WTC11 (cell line): ENCODE data around the gene C9orf50. TPM values are rescaled to one million over a fixed set of nuclear protein-coding genes. Genes with fewer than 3 reads are reported as not detected.

Experiments
- ATAC-seq: fragments of 200-7000 bp; cut with Tn5 transposase; 2 replicates; pipeline ENCODE4 v1.10.0; 2021; ENCODE audit warnings: mild to moderate bottlenecking, moderate library complexity
- CTCF ChIA-PET: fragments of 300-600 bp; sonication (Branson Sonifier 250); formaldehyde crosslinking; loops from one replicate; lab custom pipeline; 2021; ENCODE audit warnings: antibody characterized with exemption; lab: Charles Lee
- POLR2A ChIA-PET: fragments of 350-600 bp; sonication (Branson Sonifier 250); formaldehyde crosslinking; loops from one replicate; lab custom pipeline; 2021; ENCODE audit warnings: antibody characterized with exemption; lab: Charles Lee
- DNase-seq: peaks from one replicate; pipeline ENCODE4 v3.0.0; 2021; ENCODE audit warnings: low spot score
- H3K27ac Mint-ChIP-seq: 2 replicates; pipeline ENCODE4 v1.8.0; 2021; ENCODE audit warnings: mixed read lengths
- H3K27me3 Mint-ChIP-seq: 2 replicates; pipeline ENCODE4 v1.8.0; 2021; ENCODE audit warnings: low read depth, mild to moderate bottlenecking, moderate library complexity, mixed read lengths
- H3K36me3 Mint-ChIP-seq: 2 replicates; pipeline ENCODE4 v1.8.0; 2021; ENCODE audit warnings: mixed read lengths
- H3K4me1 Mint-ChIP-seq: 2 replicates; pipeline ENCODE4 v1.8.0; 2022; ENCODE audit warnings: mixed read lengths
- H3K4me3 Mint-ChIP-seq: 2 replicates; pipeline ENCODE4 v1.8.0; 2021; ENCODE audit warnings: mild to moderate bottlenecking, moderate library complexity, mixed read lengths
- H3K9me3 Mint-ChIP-seq: 2 replicates; pipeline ENCODE4 v1.8.0; 2021; ENCODE audit warnings: mixed read lengths
- AR ChIP-seq: fragments of 250-450 bp; sonication (Bioruptor Pico); IDR thresholded peaks from 2 replicates; pipeline ENCODE4 v1.9.0; 2021; ENCODE audit warnings: mild to moderate bottlenecking
- ATF3 ChIP-seq: sonication (generic); formaldehyde crosslinking; conservative IDR thresholded peaks from 2 replicates; pipeline ENCODE4 v1.8.1; 2022; ENCODE audit warnings: mild to moderate bottlenecking, missing genetic modification reagents
- CREM ChIP-seq: sonication (generic); formaldehyde crosslinking; IDR thresholded peaks from 2 replicates; pipeline ENCODE4 v1.8.1; 2022; ENCODE audit warnings: mild to moderate bottlenecking, missing genetic modification reagents, moderate library complexity
- CTCF ChIP-seq: fragments of 200-600 bp; IDR thresholded peaks from 2 replicates; pipeline ENCODE4 v1.8.0; 2022; ENCODE audit warnings: antibody characterized with exemption
- ETV6 ChIP-seq: sonication (generic); formaldehyde crosslinking; IDR thresholded peaks from 2 replicates; pipeline ENCODE4 v1.8.1; 2022; ENCODE audit warnings: mild to moderate bottlenecking, missing genetic modification reagents
- GTF2I ChIP-seq: fragments of 250-450 bp; sonication (Bioruptor Pico); conservative IDR thresholded peaks from 2 replicates; pipeline ENCODE4 v1.4.0; 2021; ENCODE audit warnings: mild to moderate bottlenecking
- JAZF1 ChIP-seq: fragments of 250-450 bp; sonication (Bioruptor Pico); IDR thresholded peaks from 2 replicates; pipeline ENCODE4 v1.9.0; 2021; ENCODE audit warnings: moderate library complexity, mild to moderate bottlenecking, inconsistent platforms
- JUN ChIP-seq: sonication (generic); formaldehyde crosslinking; IDR thresholded peaks from 2 replicates; pipeline ENCODE4 v1.8.0; 2023; ENCODE audit warnings: mild to moderate bottlenecking, missing genetic modification reagents
- KAT7 ChIP-seq: sonication (generic); formaldehyde crosslinking; IDR thresholded peaks from 2 replicates; pipeline ENCODE4 v1.8.1; 2023; ENCODE audit warnings: missing genetic modification reagents, mild to moderate bottlenecking, borderline replicate concordance
- MXD4 ChIP-seq: fragments of 250-450 bp; sonication (Bioruptor Pico); IDR thresholded peaks from 2 replicates; pipeline ENCODE4 v1.8.0; 2021; ENCODE audit warnings: mild to moderate bottlenecking, moderate library complexity, borderline replicate concordance
- NFYB ChIP-seq: sonication (generic); formaldehyde crosslinking; conservative IDR thresholded peaks from 2 replicates; pipeline ENCODE4 v1.8.0; 2022; ENCODE audit warnings: low read depth, missing genetic modification reagents
- NR3C1 ChIP-seq: sonication (generic); formaldehyde crosslinking; conservative IDR thresholded peaks from 2 replicates; pipeline ENCODE4 v1.8.1; 2023; ENCODE audit warnings: low read depth, mild to moderate bottlenecking, missing genetic modification reagents
- USF1 ChIP-seq: sonication (generic); formaldehyde crosslinking; IDR thresholded peaks from 2 replicates; pipeline ENCODE4 v1.8.0; 2022; ENCODE audit warnings: mild to moderate bottlenecking, missing genetic modification reagents
- ZNF219 ChIP-seq: sonication (generic); formaldehyde crosslinking; IDR thresholded peaks from 2 replicates; pipeline ENCODE4 v1.8.0; 2023; ENCODE audit warnings: missing genetic modification reagents, mild to moderate bottlenecking, borderline replicate concordance
- ZNF671 ChIP-seq: fragments of 250-450 bp; sonication (Bioruptor Pico); IDR thresholded peaks from 2 replicates; pipeline ENCODE4 v1.8.0; 2021; ENCODE audit warnings: mild to moderate bottlenecking
- total RNA-seq: library from RNA; stranded (reverse); gene quantifications from 3 replicates; pipeline ENCODE4 v1.2.3, GENCODE V29; 2021
- TF ChIP-seq, protein P1 (sequence below): sonication (generic); formaldehyde crosslinking; IDR thresholded peaks from 2 replicates; pipeline ENCODE4 v1.8.1; 2023; ENCODE audit warnings: mild to moderate bottlenecking, missing genetic modification reagents, borderline replicate concordance

Gene C9orf50
- total RNA-seq, 1 experiment from 2014 or later: 0.11 TPM

DNA sequence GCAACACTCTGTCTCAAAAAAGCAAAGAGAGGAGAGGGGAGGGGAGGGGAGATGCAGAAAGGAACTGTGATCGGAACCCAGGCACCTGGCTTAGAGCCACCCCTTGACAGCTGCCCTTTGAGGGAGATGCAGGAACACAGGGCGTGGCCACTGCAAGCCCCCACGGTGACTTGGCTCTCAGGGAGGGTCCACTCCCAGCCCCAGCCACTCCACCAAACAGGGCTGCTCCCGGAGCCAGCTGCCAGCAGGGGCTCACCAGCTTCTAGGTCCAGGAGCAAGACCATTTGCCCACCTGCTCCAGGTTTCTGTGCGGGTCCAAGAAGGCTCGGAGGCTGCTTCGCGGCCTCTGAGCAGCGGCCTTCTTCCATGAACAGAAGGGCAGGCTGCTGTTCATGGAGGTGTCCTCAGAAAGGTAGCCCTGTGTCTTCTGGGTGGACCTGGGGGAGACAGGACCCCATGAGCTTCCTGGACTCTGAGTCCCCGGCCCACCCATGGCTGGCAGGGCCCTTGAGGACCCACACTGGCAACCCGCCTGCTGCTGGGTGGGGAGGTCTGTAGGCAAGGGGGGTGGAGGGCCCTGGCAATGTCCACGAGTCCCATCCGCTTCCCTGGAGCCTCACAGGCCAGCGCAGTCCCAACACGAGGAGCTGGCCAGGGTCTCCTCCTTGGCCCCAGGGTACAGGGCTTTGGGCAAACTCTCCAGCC is 7.9 kb downstream of the C9orf50 start:
- ChIA-PET CTCF (interaction anchor here (1.1 to 5.1 kb wide), 6 partner anchors 12 to 481 kb away, joined by 3 to 65 read pairs (median 6); partner anchors contain the start of gene NTMT1), POLR2A (interaction anchor here (0.5 kb wide), 1 partner anchor 457 kb away, joined by 4 read pairs; no protein-coding TSS in a partner anchor)
- TF ChIP-seq ZNF219 (CRISPR knock-in tag): no peak
- TF ChIP-seq ATF3 (CRISPR knock-in tag): no peak
- no peak for TF ChIP-seq NFYB (CRISPR knock-in tag)
- no peak for TF ChIP-seq ETV6 (CRISPR knock-in tag)
- no peak for TF ChIP-seq AR (CRISPR knock-in tag)
- TF ChIP-seq, protein P1, sequence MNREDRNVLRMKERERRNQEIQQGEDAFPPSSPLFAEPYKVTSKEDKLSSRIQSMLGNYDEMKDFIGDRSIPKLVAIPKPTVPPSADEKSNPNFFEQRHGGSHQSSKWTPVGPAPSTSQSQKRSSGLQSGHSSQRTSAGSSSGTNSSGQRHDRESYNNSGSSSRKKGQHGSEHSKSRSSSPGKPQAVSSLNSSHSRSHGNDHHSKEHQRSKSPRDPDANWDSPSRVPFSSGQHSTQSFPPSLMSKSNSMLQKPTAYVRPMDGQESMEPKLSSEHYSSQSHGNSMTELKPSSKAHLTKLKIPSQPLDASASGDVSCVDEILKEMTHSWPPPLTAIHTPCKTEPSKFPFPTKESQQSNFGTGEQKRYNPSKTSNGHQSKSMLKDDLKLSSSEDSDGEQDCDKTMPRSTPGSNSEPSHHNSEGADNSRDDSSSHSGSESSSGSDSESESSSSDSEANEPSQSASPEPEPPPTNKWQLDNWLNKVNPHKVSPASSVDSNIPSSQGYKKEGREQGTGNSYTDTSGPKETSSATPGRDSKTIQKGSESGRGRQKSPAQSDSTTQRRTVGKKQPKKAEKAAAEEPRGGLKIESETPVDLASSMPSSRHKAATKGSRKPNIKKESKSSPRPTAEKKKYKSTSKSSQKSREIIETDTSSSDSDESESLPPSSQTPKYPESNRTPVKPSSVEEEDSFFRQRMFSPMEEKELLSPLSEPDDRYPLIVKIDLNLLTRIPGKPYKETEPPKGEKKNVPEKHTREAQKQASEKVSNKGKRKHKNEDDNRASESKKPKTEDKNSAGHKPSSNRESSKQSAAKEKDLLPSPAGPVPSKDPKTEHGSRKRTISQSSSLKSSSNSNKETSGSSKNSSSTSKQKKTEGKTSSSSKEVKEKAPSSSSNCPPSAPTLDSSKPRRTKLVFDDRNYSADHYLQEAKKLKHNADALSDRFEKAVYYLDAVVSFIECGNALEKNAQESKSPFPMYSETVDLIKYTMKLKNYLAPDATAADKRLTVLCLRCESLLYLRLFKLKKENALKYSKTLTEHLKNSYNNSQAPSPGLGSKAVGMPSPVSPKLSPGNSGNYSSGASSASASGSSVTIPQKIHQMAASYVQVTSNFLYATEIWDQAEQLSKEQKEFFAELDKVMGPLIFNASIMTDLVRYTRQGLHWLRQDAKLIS (CRISPR knock-in tag): no peak
- no peak for TF ChIP-seq MXD4 (CRISPR knock-in tag)
- TF ChIP-seq ZNF671 (CRISPR knock-in tag): no peak
- no peak for TF ChIP-seq NR3C1 (CRISPR knock-in tag)
- TF ChIP-seq KAT7 (CRISPR knock-in tag): no peak
- no peak for TF ChIP-seq CTCF
- no peak for TF ChIP-seq JAZF1
- no peak for TF ChIP-seq GTF2I (CRISPR knock-in tag)
- peaks cover 10% of the 10 kb centered on the region for H3K4me1 Mint-ChIP-seq
- H3K4me3 Mint-ChIP-seq: no peak overlapping the region
- peaks cover 17% of the 10 kb centered on the region for H3K27me3 Mint-ChIP-seq
- no peak overlapping the region for H3K27ac Mint-ChIP-seq
- no peaks in the 10 kb centered on the region for H3K36me3 Mint-ChIP-seq
- H3K9me3 Mint-ChIP-seq: no peaks in the 10 kb centered on the region
- ATAC-seq (no peak), DNase-seq (no peak)

DNA sequence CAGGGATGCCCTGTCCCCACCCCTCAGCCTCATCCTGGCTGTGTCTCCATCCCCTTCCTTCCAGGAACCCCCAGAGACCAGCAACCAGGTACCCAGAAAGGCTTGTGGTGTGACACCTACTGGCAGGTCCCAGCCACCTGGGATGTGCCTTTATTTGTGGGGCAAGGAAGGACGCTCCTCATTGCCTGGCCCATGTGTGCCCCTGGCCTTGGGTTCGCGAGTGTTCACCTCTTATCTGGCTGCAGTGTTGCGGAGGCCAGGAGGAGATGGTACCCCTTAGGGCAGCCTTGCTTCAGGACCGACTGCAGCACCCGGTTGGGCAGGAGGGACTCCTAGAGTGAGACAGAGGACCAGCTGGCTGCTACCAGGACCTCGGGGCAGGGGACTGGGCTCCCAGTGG is 8.8 kb downstream of the C9orf50 start:
- CTCF ChIA-PET: interaction anchor here (1.4 to 5.1 kb wide), 4 partner anchors 12 to 485 kb away, joined by 4 to 65 read pairs (median 14); partner anchors contain the start of gene NTMT1
- no peak for TF ChIP-seq JUN
- TF ChIP-seq USF1: no peak
- no peak for TF ChIP-seq CREM

More for the DNA sequence above, 8.8 kb downstream of the C9orf50 start:
- DNase-seq: no peak
- no peaks in the 10 kb centered on the region for H3K36me3 Mint-ChIP-seq
- no peaks in the 10 kb centered on the region for H3K9me3 Mint-ChIP-seq
- ATAC-seq: no peak
- peaks cover 11% of the 10 kb centered on the region for H3K27me3 Mint-ChIP-seq
- H3K4me1 Mint-ChIP-seq: peaks cover 16% of the 10 kb centered on the region
- H3K27ac Mint-ChIP-seq: no peak overlapping the region
- H3K4me3 Mint-ChIP-seq: no peak overlapping the region
- POLR2A ChIA-PET: no interaction called here
